ENCODE data around the gene CMIP.

CMIP gene

GRCh38 chr16:81495321-81496234 is 51.0 kb downstream of the CMIP start:
- no peak for DNase-seq

- DNase-seq, result no peak
Measured at GRCh38 chr16:81496321-81496720, 51.7 kb downstream of the CMIP start.

- DNase-seq, result no peak
Measured at GRCh38 chr16:81496742-81497141, 52.1 kb downstream of the CMIP start.

- DNase-seq, result no peak
Measured at GRCh38 chr16:81497690-81498089, 53.1 kb downstream of the CMIP start.

GRCh38 chr16:81498351-81498750 is 53.7 kb downstream of the CMIP start:
- no peak for DNase-seq

GRCh38 chr16:81499576-81500380 is 55.2 kb downstream of the CMIP start:
- no peak for DNase-seq

- DNase-seq, result peak; percentile 20
Measured at GRCh38 chr16:81500833-81501521, 56.4 kb downstream of the CMIP start.

- no peak for DNase-seq
Measured at GRCh38 chr16:81502396-81503070, 57.9 kb downstream of the CMIP start.

DNA sequence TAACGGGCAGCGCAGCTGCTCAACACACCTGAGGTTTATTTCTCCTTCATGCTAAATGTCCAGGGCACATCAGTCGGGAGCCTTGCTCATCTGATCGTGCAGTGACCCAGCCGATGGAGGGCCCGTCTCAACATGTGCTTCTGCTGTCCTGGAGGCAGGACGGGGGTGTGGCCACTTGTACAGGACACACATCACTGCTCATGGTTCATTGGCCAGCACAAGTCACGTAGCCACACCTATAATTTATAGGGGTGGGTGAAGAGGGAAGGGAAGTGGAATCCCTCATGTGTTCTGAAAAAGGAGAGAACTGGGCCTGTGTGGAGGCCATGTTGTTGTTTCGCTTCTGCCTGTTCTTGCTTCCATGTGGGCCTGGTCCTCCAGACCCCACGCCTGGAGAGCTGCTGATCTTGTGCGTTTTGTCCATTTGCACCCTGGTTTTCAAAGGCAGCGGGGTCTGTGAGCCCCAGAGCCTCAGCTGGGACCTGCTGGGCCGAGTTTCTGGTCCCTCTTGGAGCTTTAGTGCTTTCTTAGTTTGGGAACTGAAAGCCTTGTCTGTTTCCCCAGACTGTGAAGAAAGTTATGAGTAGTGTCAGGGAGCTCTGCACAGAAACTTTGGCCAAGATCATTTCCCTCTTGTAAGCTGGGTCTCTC is 60.5 kb downstream of the CMIP start:
- no peak for DNase-seq

GRCh38 chr16:81509404-81509803 is 64.8 kb downstream of the CMIP start:
- DNase-seq, result no peak

DNA sequence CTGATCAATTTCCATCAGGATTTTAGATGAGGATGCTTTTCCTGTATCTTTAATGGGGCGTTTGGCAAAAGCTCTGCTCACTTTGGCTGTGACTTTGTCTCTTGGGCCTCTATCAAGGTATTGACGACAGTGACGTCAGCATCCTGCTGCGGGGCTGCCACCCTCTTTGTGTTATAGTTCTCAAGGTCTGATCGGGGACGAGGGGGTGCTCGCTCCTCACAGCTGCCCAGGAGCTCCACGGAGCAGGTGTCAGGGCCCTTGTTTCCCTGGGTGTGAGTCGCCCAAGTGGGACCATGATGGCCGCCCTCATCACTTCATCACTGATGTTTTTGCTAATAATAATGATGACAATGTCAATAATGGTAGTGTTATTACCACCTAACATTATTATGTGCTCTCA is 65.4 kb downstream of the CMIP start:
- no peak for DNase-seq

GRCh38 chr16:81511371-81511770 is 66.8 kb downstream of the CMIP start:
- peak; percentile 83 for DNase-seq

DNA sequence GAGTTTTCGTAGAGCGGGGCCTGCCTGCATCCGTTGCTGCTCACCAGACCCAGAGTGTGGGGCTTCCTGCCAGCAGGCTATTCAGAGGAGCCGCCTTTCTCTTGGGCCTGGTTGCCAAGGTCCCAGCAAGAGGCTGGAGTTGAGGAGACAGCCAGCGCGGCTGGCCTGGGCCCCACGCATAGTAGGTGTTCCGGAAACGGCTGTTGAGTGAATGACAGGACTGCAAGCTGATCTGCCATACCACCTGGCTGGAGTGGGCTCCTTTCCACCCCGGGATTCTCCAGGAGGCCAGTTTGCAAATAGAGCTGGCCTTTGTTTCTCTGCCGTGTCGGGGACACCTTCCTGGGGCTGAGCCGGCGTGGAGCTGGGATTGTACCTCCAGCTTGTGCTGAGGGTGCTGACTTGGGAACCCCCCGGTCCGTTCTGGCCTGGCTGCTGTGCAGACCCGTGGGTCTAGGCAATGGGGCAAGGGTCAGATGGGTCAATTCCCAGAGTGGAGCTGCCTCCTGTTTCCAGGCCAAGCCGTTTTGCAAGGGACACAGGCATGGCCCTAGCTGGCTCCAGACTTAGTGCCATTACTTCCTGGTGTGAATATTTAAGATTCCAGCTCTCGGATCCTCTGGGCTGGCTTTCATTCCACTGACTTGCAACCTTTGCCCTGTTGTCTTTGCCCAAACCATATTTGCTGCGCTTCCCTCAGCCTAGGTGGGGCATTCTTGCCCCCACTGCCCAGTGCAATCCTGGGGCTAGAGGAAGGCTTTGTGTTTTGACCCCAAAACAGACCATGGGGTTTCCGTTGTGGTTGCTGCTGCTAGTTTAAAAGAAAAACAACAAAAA is 68.8 kb downstream of the CMIP start:
- no peak for DNase-seq

- DNase-seq, result no peak
Measured at GRCh38 chr16:81514041-81514559, 69.5 kb downstream of the CMIP start.

DNA sequence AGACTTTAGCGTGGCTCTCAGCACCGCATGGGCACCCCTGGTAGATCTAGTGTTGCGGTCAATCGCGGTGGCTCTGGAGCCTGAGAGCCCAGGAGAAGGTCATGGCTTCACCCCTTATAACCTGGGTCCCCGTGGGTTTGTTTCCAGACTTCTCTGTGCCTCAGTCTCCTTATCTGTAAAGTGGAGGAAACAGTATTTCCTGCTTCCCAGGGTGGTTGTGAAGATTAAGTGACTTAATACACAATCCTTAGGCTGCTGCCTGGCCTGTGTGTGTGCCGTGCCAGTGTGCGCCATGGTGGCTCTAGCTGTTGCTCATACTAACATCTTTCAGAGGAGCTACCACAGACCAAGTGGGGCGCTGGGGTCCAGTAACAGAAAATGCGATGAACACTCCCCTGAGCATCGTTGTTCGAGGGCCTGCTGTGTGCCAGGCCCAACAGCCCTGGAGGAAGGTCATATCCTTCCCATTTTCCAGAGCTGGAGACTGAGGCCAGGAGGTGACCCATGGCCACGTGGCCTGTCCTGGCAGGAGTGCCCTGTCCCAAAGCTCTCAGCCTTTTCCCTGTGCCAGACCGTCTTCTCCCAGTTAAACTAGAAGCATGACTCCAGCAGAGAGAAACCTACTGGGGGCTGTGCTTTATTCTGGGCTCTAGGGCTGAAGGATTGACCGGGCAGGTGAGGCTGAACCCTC is 70.1 kb downstream of the CMIP start:
- DNase-seq, result no peak

DNA sequence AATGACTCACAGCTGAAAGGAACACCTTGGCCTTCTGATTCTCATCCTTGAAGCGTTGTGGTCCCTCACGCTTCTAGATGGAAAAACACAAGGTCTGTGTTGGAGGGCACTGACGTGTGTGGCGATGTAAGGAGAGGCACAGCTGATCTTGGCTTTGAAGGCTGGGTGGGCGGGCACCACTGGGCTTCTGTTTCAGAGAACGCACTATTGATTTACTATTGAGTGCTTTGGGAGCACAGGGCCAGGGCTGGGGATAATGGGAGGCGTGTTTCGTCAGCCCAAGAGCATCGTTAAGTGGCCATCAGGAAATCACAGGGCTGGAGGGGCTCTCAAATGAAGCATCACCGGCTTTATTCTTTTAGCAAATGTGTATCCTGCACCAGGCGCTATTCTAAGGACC is 70.7 kb downstream of the CMIP start:
- DNase-seq, result no peak

DNA sequence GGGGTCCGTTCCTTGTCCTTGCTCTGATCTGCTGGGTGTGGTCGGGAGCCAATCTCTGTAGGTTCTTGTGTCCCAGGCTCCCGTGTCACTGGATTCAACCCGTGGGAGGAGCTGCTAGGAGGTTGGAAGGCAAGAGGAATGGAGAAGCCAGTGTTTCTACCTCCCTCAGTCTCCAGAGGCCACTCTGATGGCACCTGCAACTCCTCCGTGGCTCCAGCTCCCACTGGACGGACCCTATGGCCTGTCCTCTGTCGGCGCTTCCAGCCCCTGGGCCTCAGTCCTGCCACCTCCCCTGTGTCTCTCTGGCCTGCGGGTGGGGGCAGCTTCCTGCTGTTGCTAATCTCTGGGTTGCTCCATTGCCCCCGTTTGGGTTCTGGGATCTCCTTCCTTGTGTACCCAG is 71.1 kb downstream of the CMIP start:
- DNase-seq, result no peak

DNA sequence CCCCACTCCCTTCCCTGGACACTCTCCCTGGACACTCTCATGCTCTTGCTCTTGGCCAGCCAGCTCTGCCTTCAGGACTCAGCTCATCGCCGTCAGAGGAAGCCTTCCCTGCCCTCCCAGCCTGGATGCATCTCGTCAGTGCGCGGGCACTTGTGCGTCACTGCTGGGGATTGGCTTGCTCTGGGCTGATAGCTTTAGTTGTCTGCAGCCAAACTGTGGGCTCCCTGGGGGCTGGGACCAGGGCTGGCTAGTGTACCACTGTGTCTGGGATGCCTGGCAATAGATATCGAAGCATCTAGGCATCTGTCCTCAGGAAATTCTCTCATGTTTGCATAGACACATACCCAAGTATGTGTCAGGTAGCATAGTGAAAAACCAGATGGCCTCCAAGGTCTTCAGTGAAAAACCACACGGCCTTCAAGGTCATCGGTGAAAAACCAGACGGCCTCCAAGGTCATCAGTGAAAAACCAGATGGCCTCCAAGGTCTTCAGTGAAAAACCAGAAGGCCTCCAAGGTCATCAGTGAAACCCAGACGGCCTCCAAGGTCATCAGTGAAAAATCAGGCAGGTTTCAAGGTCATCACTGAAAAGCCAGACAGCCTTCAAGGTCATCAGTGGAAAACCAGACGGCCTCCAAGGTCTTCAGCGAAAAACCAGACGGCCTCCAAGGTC is 72.0 kb downstream of the CMIP start:
- no peak for DNase-seq

DNA sequence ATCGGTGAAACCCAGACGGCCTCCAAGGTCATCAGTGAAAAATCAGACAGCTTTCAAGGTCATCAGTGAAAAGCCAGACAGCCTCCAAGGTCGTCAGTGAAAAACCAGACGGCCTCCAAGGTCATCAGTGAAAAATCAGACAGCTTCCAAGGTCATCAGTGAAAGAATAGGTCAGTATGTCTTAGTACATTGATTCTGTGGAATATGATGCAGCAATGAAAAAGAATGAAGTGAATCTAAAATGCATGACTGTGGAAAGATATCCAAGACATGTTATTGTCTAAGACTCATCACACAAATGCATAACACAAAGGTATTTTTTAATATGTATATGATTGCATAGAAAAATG is 72.5 kb downstream of the CMIP start:
- no peak for DNase-seq

Data from fibroblast of skin of abdomen (primary cell).